GM21367 (cell line): ENCODE measurements around the gene SUPT3H.
A peak's percentile ranks its signal among the peaks of the same experiment; 100 is the strongest.

Source experiments
- ATAC-seq: cut with Tn5 transposase; IDR thresholded peaks from one replicate; pipeline ENCODE4 v1.9.1; 2021; ENCODE audit not compliant: unreplicated experiment

Gene SUPT3H

DNA sequence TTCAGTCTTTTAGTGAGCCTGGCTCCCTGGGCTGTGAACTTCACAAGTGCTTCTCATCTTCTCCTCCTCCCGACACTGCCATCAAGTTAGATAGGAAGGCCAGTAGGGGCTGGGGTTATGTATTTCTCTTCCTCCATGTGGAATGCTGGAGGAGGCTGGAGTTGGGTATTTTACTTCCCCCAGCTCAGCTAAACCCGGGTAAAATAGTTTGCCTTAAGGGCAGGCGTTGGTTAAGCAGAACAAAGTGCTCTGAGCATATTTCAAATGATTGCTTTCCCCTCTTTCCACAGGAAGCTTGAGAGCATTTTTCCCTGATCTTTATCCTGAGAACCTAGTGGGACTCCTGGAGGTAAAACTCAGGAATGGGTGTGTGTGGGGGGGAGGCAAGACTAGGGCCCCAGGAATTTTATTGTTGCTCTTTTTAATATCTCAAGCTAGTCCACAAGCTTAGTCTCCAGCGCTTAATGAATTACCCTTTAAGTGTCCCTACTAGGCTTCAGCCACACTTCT, 16.9 kb upstream of the SUPT3H start:
- ATAC-seq, result no peak

GRCh38 chr6:45388328-45388727, 10.6 kb upstream of the SUPT3H start:
- ATAC-seq, result no peak

GRCh38 chr6:45387236-45387635, 9.5 kb upstream of the SUPT3H start:
- ATAC-seq, result no peak

- ATAC-seq, result no peak
Observed at GRCh38 chr6:45386501-45386900, 8.8 kb upstream of the SUPT3H start.

DNA sequence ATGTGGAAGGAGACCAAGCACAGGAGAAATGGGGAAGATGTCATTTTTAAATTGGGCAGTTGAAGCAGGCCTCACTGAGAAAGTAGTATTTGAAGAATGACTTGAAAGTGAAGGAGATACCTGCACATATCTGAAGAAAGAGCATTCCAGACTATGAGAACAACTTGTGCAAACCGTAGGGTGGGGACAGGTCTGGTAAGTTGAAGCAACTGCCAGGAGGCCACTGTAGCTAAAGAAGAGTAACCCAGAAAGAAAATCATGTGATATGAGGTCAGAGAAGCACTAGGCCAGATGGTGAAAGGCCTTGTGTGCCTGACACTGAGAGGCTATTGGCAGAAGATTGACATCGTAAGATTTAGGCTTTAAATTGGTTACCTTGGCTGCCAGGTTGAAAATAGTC, 4.7 kb upstream of the SUPT3H start:
- ATAC-seq, result no peak

DNA sequence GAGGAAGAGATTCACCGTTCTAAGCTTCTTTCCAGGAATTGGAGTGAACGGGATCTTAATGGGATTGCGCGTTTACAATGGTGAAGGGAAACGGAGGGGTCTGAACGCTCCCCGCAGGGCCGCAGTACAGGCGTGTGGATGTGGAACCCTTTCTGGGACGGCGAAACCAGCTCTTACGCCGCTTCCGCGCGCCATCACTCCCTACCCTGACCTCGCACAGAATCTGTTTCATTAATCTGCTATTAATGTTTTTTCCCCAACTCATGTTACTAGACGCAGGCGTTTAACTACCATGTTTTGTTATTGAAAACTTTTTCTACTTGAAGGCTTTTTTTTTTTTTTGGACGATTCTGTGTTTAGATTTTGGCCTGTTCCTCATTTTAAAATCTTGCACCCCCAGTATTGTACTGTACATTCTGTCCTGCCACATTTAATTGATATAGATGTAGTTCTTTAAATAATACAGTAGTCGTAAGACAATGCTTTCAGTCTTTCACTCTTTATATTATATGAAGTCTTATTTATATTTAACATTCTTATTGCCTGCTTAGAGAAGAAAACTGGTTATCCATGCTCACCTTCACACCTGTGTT, 696 bp upstream of the SUPT3H start:
- peak; percentile 28 for ATAC-seq

- no peak for ATAC-seq
Observed at GRCh38 chr6:45377043-45377553, 636 bp downstream of the SUPT3H start.

- no peak for ATAC-seq
Observed at GRCh38 chr6:45376310-45377042, 1.3 kb downstream of the SUPT3H start.

- no peak for ATAC-seq
Observed at GRCh38 chr6:45375449-45375848, 2.3 kb downstream of the SUPT3H start.

DNA sequence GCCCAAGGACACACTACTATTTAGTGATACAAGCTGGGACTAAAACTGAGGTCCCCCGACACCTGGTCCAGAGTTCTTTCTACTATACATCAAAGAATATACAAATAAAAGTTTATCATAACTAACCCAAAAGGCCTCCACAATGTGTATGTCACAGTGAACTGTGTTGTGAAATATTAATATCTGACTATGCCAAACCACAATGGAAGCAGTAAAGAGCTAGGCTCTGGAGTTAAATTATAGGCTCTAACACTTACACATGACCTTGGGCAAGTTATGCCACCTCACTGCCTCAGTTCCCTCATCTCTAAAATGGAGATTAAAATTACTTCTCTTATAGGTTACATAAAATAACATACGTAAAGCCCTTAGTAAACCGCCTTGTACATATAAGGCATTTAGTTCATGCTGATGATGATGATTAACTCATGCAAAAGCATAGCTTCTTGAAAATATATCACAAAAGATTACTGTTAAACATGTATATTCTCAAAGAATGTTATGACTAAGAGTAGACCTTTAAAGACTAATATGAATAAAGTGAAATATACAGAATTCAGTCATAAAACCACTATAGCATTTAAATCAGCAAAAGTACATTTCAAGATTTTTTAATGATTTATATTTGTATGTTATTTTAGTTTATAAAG, 5.7 kb downstream of the SUPT3H start:
- ATAC-seq, result no peak

DNA sequence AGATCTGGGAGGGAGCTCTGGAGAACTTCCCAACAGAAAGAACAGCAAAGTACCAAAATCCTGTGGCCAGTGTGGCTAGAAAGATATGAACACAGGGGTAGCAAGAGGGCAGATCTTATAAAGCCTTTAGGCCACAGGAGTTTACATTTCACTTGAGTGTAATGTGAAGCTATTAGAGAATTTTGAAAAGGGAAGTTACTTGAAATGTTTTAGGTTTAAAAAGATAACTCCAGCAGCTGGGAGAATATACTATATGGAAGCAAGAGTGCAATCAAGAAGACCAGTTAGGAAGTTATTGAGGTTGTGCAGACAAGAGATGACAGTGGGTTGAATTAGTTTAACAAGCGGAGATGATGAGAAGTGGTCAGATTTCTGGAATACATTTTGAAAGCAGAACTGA, 7.9 kb downstream of the SUPT3H start:
- no peak for ATAC-seq

DNA sequence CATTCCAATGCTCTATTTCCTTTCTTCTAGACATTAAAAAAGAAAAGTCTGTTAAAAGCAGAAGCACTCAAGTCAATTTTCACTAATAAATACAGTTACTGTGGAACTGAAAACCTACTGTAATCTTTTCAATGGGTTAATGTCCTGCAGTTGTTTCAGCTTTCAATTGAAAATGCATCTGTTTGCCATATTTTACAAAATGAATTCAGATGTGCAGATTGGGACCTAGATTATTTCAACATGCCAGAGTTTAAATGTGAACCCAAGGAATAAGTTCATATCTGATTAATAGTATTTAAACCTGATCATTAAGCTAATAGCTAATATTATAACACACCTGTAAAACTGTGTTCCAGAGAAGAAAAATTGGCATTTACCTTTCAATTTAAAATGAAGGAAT, 9.7 kb downstream of the SUPT3H start:
- no peak for ATAC-seq

- no peak for ATAC-seq
Observed at GRCh38 chr6:45366534-45366933, 11.2 kb downstream of the SUPT3H start.

GRCh38 chr6:45365036-45365435, 12.7 kb downstream of the SUPT3H start:
- ATAC-seq, result no peak

DNA sequence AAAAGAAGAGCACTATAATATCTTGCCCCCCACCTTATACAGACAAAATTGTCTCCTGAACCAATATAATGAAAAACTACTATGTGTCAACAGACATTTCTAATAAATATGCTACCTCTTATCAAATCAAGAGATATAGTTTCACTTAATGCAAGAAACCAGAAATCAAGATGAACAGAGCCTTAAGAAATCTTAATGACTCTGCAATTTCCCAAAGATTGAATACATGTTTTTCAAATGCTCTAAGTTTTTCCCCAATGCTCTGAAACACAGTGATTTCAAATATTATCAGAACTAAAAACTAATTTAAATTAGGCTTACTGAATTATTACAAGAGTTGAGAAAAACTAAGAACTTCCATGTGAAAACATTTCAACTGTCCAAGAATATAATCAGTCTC, 13.3 kb downstream of the SUPT3H start:
- ATAC-seq, result no peak

- no peak for ATAC-seq
Observed at GRCh38 chr6:45353654-45354053, 24.1 kb downstream of the SUPT3H start.

- no peak for ATAC-seq
Observed at GRCh38 chr6:45351667-45352066, 26.1 kb downstream of the SUPT3H start.

- no peak for ATAC-seq
Observed at GRCh38 chr6:45351076-45351475, 26.7 kb downstream of the SUPT3H start.

DNA sequence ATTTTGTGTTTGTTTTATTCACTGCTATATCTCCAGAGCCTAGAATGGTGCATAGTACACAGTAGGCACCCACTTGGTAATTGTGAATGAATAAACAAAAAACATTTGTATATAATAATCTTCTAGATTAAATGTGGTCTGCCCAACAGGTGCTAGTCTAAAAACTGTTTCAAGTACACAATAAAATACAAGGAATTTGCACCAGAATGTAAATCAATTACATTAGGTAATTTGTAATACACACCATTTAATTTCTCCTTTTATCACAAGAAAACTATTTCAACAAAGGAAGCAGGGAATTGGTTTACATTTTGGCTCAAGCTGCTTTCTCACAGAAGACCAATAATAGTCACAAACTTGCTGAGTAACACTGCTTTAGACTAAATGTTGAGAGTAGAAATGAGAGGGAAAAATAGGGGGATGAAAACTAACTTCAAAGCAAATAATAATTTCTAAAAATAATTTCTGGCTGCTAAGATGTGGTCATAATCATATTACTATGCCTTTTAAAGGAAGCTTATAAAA, 27.5 kb downstream of the SUPT3H start:
- ATAC-seq, result no peak

GRCh38 chr6:45344900-45345299, 32.8 kb downstream of the SUPT3H start:
- ATAC-seq, result no peak

DNA sequence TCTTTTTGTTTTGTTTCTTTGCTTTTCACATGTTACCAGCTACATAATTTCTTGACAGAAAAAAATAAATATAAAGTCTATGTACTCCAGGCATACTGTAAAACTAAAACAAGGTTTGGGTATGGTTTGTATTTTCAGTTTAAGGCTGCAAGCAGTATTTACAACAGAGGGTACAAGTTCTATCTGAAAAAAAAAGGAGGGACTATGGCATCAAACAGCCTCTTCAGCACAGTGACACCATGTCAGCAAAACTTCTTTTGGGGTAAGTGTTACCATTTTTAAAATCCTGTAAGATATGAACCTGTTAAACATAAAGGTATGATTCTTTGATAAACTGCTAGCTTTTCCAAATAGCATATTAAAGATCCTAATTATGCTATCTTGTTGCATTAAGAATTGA, 49.2 kb downstream of the SUPT3H start:
- no peak for ATAC-seq
